ENCODE measurements around the gene ZFP36L1.

Gene ZFP36L1

GRCh38 chr14:68795597-68796417 is 2.9 kb upstream of the ZFP36L1 start:
- DNase-seq (ENCODE audit: low read depth) = no peak

- no peak for DNase-seq (ENCODE audit: low read depth)
Measured at GRCh38 chr14:68794851-68795596, 2.2 kb upstream of the ZFP36L1 start.

- peak; percentile 82 for DNase-seq (ENCODE audit: low read depth)
Measured at GRCh38 chr14:68794130-68794850, 1.4 kb upstream of the ZFP36L1 start.

GRCh38 chr14:68793734-68794129 is 865 bp upstream of the ZFP36L1 start:
- DNase-seq (ENCODE audit: low read depth) = no peak

GRCh38 chr14:68792678-68792978 is 239 bp downstream of the ZFP36L1 start:
- no peak for DNase-seq (ENCODE audit: low read depth)

- no peak for DNase-seq (ENCODE audit: low read depth)
Measured at GRCh38 chr14:68791902-68792677, 777 bp downstream of the ZFP36L1 start.

GRCh38 chr14:68791078-68791901 is 1.6 kb downstream of the ZFP36L1 start:
- DNase-seq (ENCODE audit: low read depth) = no peak

GRCh38 chr14:68790644-68791077 is 2.2 kb downstream of the ZFP36L1 start:
- DNase-seq (ENCODE audit: low read depth) = no peak

- no peak for DNase-seq (ENCODE audit: low read depth)
Measured at GRCh38 chr14:68789821-68790643, 2.8 kb downstream of the ZFP36L1 start.

GRCh38 chr14:68788996-68789820 is 3.7 kb downstream of the ZFP36L1 start:
- DNase-seq (ENCODE audit: low read depth) = no peak

- no peak for DNase-seq (ENCODE audit: low read depth)
Measured at GRCh38 chr14:68788275-68788995, 4.4 kb downstream of the ZFP36L1 start.

GRCh38 chr14:68787092-68787992 is 5.5 kb downstream of the ZFP36L1 start:
- DNase-seq (ENCODE audit: low read depth) = no peak

GRCh38 chr14:68786491-68787091 is 6.3 kb downstream of the ZFP36L1 start:
- no peak for DNase-seq (ENCODE audit: low read depth)

- no peak for DNase-seq (ENCODE audit: low read depth)
Measured at GRCh38 chr14:68785534-68786490, 7.1 kb downstream of the ZFP36L1 start.

GRCh38 chr14:68784978-68785533 is 7.8 kb downstream of the ZFP36L1 start:
- peak; percentile 80 for DNase-seq (ENCODE audit: low read depth)
